Fibroblast of lung (primary cell): Measurements from ENCODE around the gene FBH1.

Source experiments
- EZH2 ChIP-seq: IDR thresholded peaks from 2 replicates; pipeline ENCODE4 v1.5.1; 2012; ENCODE audit warnings: low read length, control low read depth, mild to moderate bottlenecking; ENCODE audit errors: missing control alignments
- TF ChIP-seq, protein P1 (sequence below), 2 donors: IDR thresholded peaks in 1 of 2; conservative IDR thresholded peaks in 1 of 2; 1 replicate in 1 of 2; 2 replicates in 1 of 2; pipeline ENCODE4 v1.5.1; 2011 to 2012; ENCODE audit warnings: low read length in 2 of 2, control low read depth in 1 of 2, inconsistent platforms in 1 of 2, low read depth in 1 of 2, mild to moderate bottlenecking in 1 of 2

DNA sequence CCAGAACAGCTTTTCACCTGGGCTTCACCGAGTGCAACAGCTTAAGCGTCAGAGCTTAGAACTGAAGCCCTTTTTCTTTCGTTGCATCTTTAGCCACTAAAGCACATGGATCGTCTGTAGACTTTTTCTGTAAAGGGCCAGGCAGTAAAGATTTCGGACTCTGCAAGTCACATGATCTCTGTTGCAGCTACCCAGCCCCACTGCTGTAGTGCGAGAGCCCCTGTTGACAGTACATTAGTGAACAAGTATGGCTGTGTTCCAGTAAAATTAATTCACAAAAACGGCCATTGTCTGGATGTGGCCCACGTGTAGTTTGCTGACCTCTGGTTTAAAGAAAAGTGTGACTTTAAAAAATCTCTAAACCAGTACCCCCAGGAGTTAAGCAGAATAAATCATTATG is 39.4 kb downstream of the FBH1 start:
- TF ChIP-seq, protein P1, sequence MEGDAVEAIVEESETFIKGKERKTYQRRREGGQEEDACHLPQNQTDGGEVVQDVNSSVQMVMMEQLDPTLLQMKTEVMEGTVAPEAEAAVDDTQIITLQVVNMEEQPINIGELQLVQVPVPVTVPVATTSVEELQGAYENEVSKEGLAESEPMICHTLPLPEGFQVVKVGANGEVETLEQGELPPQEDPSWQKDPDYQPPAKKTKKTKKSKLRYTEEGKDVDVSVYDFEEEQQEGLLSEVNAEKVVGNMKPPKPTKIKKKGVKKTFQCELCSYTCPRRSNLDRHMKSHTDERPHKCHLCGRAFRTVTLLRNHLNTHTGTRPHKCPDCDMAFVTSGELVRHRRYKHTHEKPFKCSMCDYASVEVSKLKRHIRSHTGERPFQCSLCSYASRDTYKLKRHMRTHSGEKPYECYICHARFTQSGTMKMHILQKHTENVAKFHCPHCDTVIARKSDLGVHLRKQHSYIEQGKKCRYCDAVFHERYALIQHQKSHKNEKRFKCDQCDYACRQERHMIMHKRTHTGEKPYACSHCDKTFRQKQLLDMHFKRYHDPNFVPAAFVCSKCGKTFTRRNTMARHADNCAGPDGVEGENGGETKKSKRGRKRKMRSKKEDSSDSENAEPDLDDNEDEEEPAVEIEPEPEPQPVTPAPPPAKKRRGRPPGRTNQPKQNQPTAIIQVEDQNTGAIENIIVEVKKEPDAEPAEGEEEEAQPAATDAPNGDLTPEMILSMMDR (conservative IDR thresholded peaks at IDR 0.05 in 1 of 2, IDR thresholded peaks at IDR 0.05 in 1 of 2; ENCODE audit: low read depth in 1 of 2, low read length in 2 of 2) = no peak
- no peak for TF ChIP-seq EZH2
